Aorta (tissue), 5 donors: Measurements from ENCODE around the gene MITF. TPM values are rescaled to one million over a fixed set of nuclear protein-coding genes. Genes with fewer than 3 reads are reported as not detected.

Source experiments
- ATAC-seq: fragments of 200-7000 bp; cut with Tn5 transposase; one replicate; pipeline ENCODE4 v1.9.1; 2022; ENCODE audit warnings: moderate library complexity; ENCODE audit not compliant: low FRiP score
- DNase-seq, 2 donors: peaks; one replicate each; pipeline ENCODE4 v3.0.0-alpha.2; 2020
- H3K27ac ChIP-seq, 2 donors: one replicate each; pipeline ENCODE4 v1.5.1; 2013; ENCODE audit warnings: low read length in 2 of 2, mild to moderate bottlenecking in 2 of 2, moderate library complexity in 2 of 2, control low read depth in 1 of 2, inconsistent platforms in 1 of 2, low read depth in 1 of 2
- H3K27me3 ChIP-seq, 2 donors: one replicate each; pipeline ENCODE4 v1.6.1; 2013; ENCODE audit warnings: control low read depth in 1 of 2, low read length in 1 of 2, mild to moderate bottlenecking in 1 of 2, moderate library complexity in 1 of 2; ENCODE audit not compliant: insufficient read depth in 2 of 2, control insufficient read depth in 1 of 2
- H3K36me3 ChIP-seq, 2 donors: one replicate each; pipeline ENCODE4 v1.6.1; 2013; ENCODE audit warnings: control low read depth in 1 of 2, low read length in 1 of 2, mild to moderate bottlenecking in 1 of 2; ENCODE audit not compliant: insufficient read depth in 2 of 2, control insufficient read depth in 1 of 2
- H3K4me1 ChIP-seq, 2 donors: one replicate each; pipeline ENCODE4 v1.6.1; 2013; ENCODE audit warnings: low read length in 2 of 2, control low read depth in 1 of 2, mild to moderate bottlenecking in 1 of 2, moderate library complexity in 1 of 2; ENCODE audit not compliant: insufficient read depth in 2 of 2, control insufficient read depth in 1 of 2
- H3K4me3 ChIP-seq, 2 donors: one replicate each; pipeline ENCODE4 v1.5.1; 2013; ENCODE audit warnings: low read length in 2 of 2, control low read depth in 1 of 2, mild to moderate bottlenecking in 1 of 2
- H3K9me3 ChIP-seq: one replicate; pipeline ENCODE4 v1.6.1; 2013; ENCODE audit warnings: mild to moderate bottlenecking, low read length; ENCODE audit not compliant: control insufficient read depth
- WGBS, 2 donors: extraction: QIAGEN DNeasy Blood & Tissue Kit; methylation state at CpG; one replicate each; pipeline ENCODE4 v1.1.7; 2013; 5-methylcytosine and 5-hydroxymethylcytosine counted together
- intact Hi-C, 2 donors: fragments of 100-400 bp; cut with DNase I; formaldehyde crosslinking; loops; one replicate each; pipeline versions ENCODE4 v1.14.2 to v1.15.0; 2022
- polyA plus RNA-seq, 2 donors: library from polyadenylated mRNA; stranded (reverse); fragments of 200-250 nt; gene quantifications; one replicate each; pipeline ENCODE4 v1.2.3, GENCODE V29; 2013
- total RNA-seq, 2 donors: library from RNA; stranded (reverse); fragmentation: NEBNext Ultra II Directional; extraction: Animal tissue kit (Norgen Biotek cat#: 25700); gene quantifications; one replicate each; pipeline ENCODE4 v1.2.1, GENCODE V29; 2021
- donor health status: healthy with polysubstance abuse.
- donor health status: Bipolar disorder and iron deficiency.
- donor health status: DM: no; HTN: no; CAD: no.
- donor health status: DM: no; HTN: no; CAD: no.
- donor health status: DM: yes; HTN: yes; CAD: no.

The MITF gene
- total and polyA plus RNA-seq, 4 donors: 4.1 to 30.5 (median 17.4) TPM

- no peak within 1 kb of the TSS for H3K4me3 ChIP-seq
- peak within 1 kb of the TSS; percentile 95 to 100 for H3K27ac ChIP-seq
- peak; percentile 66 for ATAC-seq
- no peaks in the 10 kb centered on the region for H3K27me3 ChIP-seq
- peak; percentile 44 to 80 for DNase-seq
- 56 to 57% methylated on average over 29 of the region's 29 CpGs for WGBS, 2 donors
- no peaks in the 10 kb centered on the region for H3K9me3 ChIP-seq
- peaks cover 0 to 3% of the 10 kb centered on the region in 2 donors for H3K4me1 ChIP-seq
- intact Hi-C loops: loop anchor here in 1 of 2 donors (10.0 kb wide), 1 partner anchor 65 kb away; no protein-coding TSS in a partner anchor
- H3K36me3 ChIP-seq: no peaks in the 10 kb centered on the region
Observed at GRCh38 chr3:69999140-70000027, 260.1 kb downstream of the MITF start, which contains the start of gene SAMMSON. Gene SAMMSON (plus strand): TSS chr3:69999733.

- Histone ChIP-seq H3K4me1 (peaks cover 0 to 3% of the 10 kb centered on the region in 2 donors), H3K9me3 (no peaks in the 10 kb centered on the region), H3K27me3 (no peaks in the 10 kb centered on the region), H3K4me3 (no peak overlapping the region), H3K27ac (peak overlapping the region; percentile 38 to 89), H3K36me3 (no peaks in the 10 kb centered on the region)
- intact Hi-C loops: no loop called here
- no peak for ATAC-seq
- no peak for DNase-seq
- 85 to 86% methylated on average over 15 of the region's 15 CpGs for WGBS, 2 donors
Observed at GRCh38 chr3:70000028-70000410, 260.8 kb downstream of the MITF start.

GRCh38 chr3:70000563-70001081 is 261.4 kb downstream of the MITF start:
- WGBS, 2 donors: 75% methylated on average over 4 of the region's 4 CpGs

GRCh38 chr3:70003119-70003518 is 263.9 kb downstream of the MITF start:
- no peaks in the 10 kb centered on the region for H3K36me3 ChIP-seq
- no peak overlapping the region for H3K27ac ChIP-seq
- H3K4me1 ChIP-seq: no peaks in the 10 kb centered on the region
- ATAC-seq (no peak), DNase-seq (no peak)
- no peak overlapping the region for H3K4me3 ChIP-seq
- H3K9me3 ChIP-seq: no peaks in the 10 kb centered on the region
- no peaks in the 10 kb centered on the region for H3K27me3 ChIP-seq
- intact Hi-C loops: no loop called here

More at GRCh38 chr3:70000563-70001081, 261.4 kb downstream of the MITF start:
- Histone ChIP-seq H3K27me3 (no peaks in the 10 kb centered on the region), H3K27ac (no peak overlapping the region), H3K36me3 (no peaks in the 10 kb centered on the region), H3K9me3 (no peaks in the 10 kb centered on the region), H3K4me1 (peaks cover 0 to 3% of the 10 kb centered on the region in 2 donors), H3K4me3 (no peak overlapping the region)
- no peak for ATAC-seq
- DNase-seq: no peak
- intact Hi-C loops: no loop called here

GRCh38 chr3:70006089-70006488 is 266.8 kb downstream of the MITF start:
- no peaks in the 10 kb centered on the region for H3K4me1 ChIP-seq
- H3K4me3 ChIP-seq: no peak overlapping the region
- no peak for ATAC-seq
- H3K9me3 ChIP-seq: no peaks in the 10 kb centered on the region
- H3K27ac ChIP-seq: no peak overlapping the region
- H3K36me3 ChIP-seq: no peaks in the 10 kb centered on the region
- intact Hi-C loops: no loop called here
- 96% methylated on average over 4 of the region's 4 CpGs for WGBS, 2 donors
- H3K27me3 ChIP-seq: no peaks in the 10 kb centered on the region
- DNase-seq: no peak

- H3K4me3 ChIP-seq: no peak overlapping the region
- whole genome bisulfite sequencing, 2 donors: 95 to 98% methylated on average over 2 of the region's 2 CpGs
- no peak overlapping the region for H3K27ac ChIP-seq
- H3K36me3 ChIP-seq: no peaks in the 10 kb centered on the region
- ATAC-seq (no peak), DNase-seq (no peak)
- H3K4me1 ChIP-seq: peaks cover 0 to 3% of the 10 kb centered on the region in 2 donors
- intact Hi-C loops: no loop called here
- H3K9me3 ChIP-seq: no peaks in the 10 kb centered on the region
- no peaks in the 10 kb centered on the region for H3K27me3 ChIP-seq
Observed at GRCh38 chr3:70010346-70010745, 271.1 kb downstream of the MITF start.

GRCh38 chr3:70011582-70011981 is 272.3 kb downstream of the MITF start:
- Histone ChIP-seq H3K9me3 (no peaks in the 10 kb centered on the region), H3K27me3 (no peaks in the 10 kb centered on the region), H3K4me3 (no peak overlapping the region), H3K4me1 (peaks cover 0 to 3% of the 10 kb centered on the region in 2 donors), H3K27ac (peak overlapping the region; percentile 85 to 97), H3K36me3 (no peaks in the 10 kb centered on the region)
- 0 to 6% methylated on average over 1 of the region's 1 CpG for WGBS, 2 donors
- intact Hi-C loops: no loop called here
- DNase-seq: no peak
- ATAC-seq: peak; percentile 19
